Astrocyte (in vitro differentiated cells and primary cell): Measurements from ENCODE around the gene DGKB. TPM values are rescaled to one million over a fixed set of nuclear protein-coding genes. Genes with fewer than 3 reads are reported as not detected.

Experiments used
- DNase-seq: peaks from one replicate; pipeline ENCODE4 v3.0.0-alpha.2; 2010; ENCODE audit warnings: low read depth
- FAIRE-seq: peaks from 2 replicates; lab custom pipeline; 2011; peaks lifted over from hg19 to GRCh38; lab: Jason Lieb, UNC
- H2AFZ ChIP-seq: 2 replicates; pipeline ENCODE4 v1.6.0; 2012; ENCODE audit warnings: low read depth, low read length, inconsistent platforms
- H3K27ac ChIP-seq: 2 replicates; pipeline ENCODE4 v1.5.1; 2011; ENCODE audit warnings: low read depth, low read length, inconsistent platforms
- H3K27me3 ChIP-seq: 2 replicates; pipeline ENCODE4 v1.6.0; 2011; ENCODE audit warnings: low read length, inconsistent platforms; ENCODE audit not compliant: insufficient read depth
- H3K36me3 ChIP-seq: 2 replicates; pipeline ENCODE4 v1.5.1; 2011; ENCODE audit warnings: low read length, inconsistent platforms; ENCODE audit not compliant: insufficient read depth
- H3K4me1 ChIP-seq: 2 replicates; pipeline ENCODE4 v1.5.1; 2011; ENCODE audit warnings: low read length, inconsistent platforms; ENCODE audit not compliant: insufficient read depth
- H3K4me2 ChIP-seq: 2 replicates; pipeline ENCODE4 v1.6.0; 2012; ENCODE audit warnings: low read length, inconsistent platforms
- H3K4me3 ChIP-seq: 2 replicates; pipeline ENCODE4 v1.5.1; 2011; ENCODE audit warnings: low read depth, mild to moderate bottlenecking, low read length, inconsistent platforms; ENCODE audit not compliant: insufficient read depth
- H3K79me2 ChIP-seq: 2 replicates; pipeline ENCODE4 v1.6.0; 2012; ENCODE audit warnings: mild to moderate bottlenecking, low read length, inconsistent platforms; ENCODE audit not compliant: insufficient read depth
- H3K9ac ChIP-seq: 2 replicates; pipeline ENCODE4 v1.6.0; 2012; ENCODE audit warnings: mild to moderate bottlenecking, low read length, inconsistent platforms
- H3K9me3 ChIP-seq: 2 replicates; pipeline ENCODE4 v1.5.1; 2012; ENCODE audit warnings: low read depth, mild to moderate bottlenecking, low read length, inconsistent platforms; ENCODE audit not compliant: insufficient read depth
- H4K20me1 ChIP-seq: 2 replicates; pipeline ENCODE4 v1.6.0; 2012; ENCODE audit warnings: low read length, inconsistent platforms; ENCODE audit not compliant: insufficient read depth
- H3K27ac Mint-ChIP-seq: one replicate; pipeline ENCODE4 v1.8.0; 2021; ENCODE audit warnings: mild to moderate bottlenecking, mixed read lengths; ENCODE audit not compliant: unreplicated experiment
- H3K27me3 Mint-ChIP-seq: one replicate; pipeline ENCODE4 v1.8.0; 2021; ENCODE audit warnings: low read depth, mixed read lengths; ENCODE audit not compliant: unreplicated experiment
- H3K36me3 Mint-ChIP-seq: one replicate; pipeline ENCODE4 v1.8.0; 2021; ENCODE audit warnings: low read depth, mixed read lengths; ENCODE audit not compliant: unreplicated experiment
- H3K4me1 Mint-ChIP-seq: one replicate; pipeline ENCODE4 v1.8.0; 2021; ENCODE audit warnings: low read depth, mixed read lengths; ENCODE audit not compliant: unreplicated experiment
- H3K4me3 Mint-ChIP-seq: one replicate; pipeline ENCODE4 v1.8.0; 2021; ENCODE audit warnings: mild to moderate bottlenecking, moderate library complexity, mixed read lengths; ENCODE audit not compliant: unreplicated experiment
- H3K9me3 Mint-ChIP-seq: one replicate; pipeline ENCODE4 v1.8.0; 2021; ENCODE audit warnings: mild to moderate bottlenecking, mixed read lengths; ENCODE audit not compliant: unreplicated experiment
- EZH2 ChIP-seq: IDR thresholded peaks from 2 replicates; pipeline ENCODE4 v1.6.1; 2012; ENCODE audit warnings: mild to moderate bottlenecking, low read length, inconsistent platforms; ENCODE audit not compliant: insufficient read depth
- total RNA-seq: library from RNA; stranded (reverse); gene quantifications from 2 replicates; pipeline ENCODE4 v1.2.1, GENCODE V29; 2021
- TF ChIP-seq, protein P1 (sequence below): IDR thresholded peaks from 2 replicates; pipeline ENCODE4 v1.5.1; 2011; ENCODE audit warnings: low read depth, mild to moderate bottlenecking, inconsistent platforms, low read length, moderate library complexity; ENCODE audit not compliant: insufficient read depth

DGKB gene
- total RNA-seq, 1 donor from 2014 or later, result 0.39 TPM

DNA sequence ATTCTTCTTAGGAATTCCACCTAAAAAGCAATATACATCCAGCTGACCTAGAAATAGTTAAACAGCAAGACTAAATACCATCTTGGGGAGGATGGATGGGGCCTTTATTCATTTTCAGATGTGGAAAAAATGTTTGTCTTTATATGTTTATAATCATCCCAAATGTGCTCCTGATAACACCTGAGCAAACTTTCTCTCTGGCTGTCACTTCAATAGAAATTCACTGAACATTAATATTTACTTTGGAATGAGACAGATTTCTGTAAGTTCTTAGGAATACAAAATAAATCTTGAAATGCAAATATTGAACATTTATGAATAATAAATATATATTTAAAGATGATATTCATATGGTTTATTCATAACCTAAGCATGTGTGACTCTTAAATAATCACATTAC, 185.4 kb downstream of the DGKB start:
- Histone ChIP-seq H3K4me3 (no peak overlapping the region), H3K4me1 (no peaks in the 10 kb centered on the region), H3K79me2 (no peaks in the 10 kb centered on the region), H2AFZ (no peak overlapping the region), H3K36me3 (no peaks in the 10 kb centered on the region), H3K4me2 (no peak overlapping the region), H3K27me3 (no peaks in the 10 kb centered on the region), H4K20me1 (no peaks in the 10 kb centered on the region), H3K9ac (no peak overlapping the region), H3K27ac (no peak overlapping the region), H3K9me3 (no peaks in the 10 kb centered on the region)
- Mint-ChIP-seq H3K4me3 (no peak overlapping the region), H3K9me3 (no peaks in the 10 kb centered on the region), H3K4me1 (peaks cover 1% of the 10 kb centered on the region), H3K27ac (no peak overlapping the region), H3K27me3 (no peaks in the 10 kb centered on the region), H3K36me3 (no peaks in the 10 kb centered on the region)
- FAIRE-seq, result no peak
- DNase-seq, result no peak
- TF ChIP-seq, protein P1, sequence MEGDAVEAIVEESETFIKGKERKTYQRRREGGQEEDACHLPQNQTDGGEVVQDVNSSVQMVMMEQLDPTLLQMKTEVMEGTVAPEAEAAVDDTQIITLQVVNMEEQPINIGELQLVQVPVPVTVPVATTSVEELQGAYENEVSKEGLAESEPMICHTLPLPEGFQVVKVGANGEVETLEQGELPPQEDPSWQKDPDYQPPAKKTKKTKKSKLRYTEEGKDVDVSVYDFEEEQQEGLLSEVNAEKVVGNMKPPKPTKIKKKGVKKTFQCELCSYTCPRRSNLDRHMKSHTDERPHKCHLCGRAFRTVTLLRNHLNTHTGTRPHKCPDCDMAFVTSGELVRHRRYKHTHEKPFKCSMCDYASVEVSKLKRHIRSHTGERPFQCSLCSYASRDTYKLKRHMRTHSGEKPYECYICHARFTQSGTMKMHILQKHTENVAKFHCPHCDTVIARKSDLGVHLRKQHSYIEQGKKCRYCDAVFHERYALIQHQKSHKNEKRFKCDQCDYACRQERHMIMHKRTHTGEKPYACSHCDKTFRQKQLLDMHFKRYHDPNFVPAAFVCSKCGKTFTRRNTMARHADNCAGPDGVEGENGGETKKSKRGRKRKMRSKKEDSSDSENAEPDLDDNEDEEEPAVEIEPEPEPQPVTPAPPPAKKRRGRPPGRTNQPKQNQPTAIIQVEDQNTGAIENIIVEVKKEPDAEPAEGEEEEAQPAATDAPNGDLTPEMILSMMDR, result no peak
- no peak for TF ChIP-seq EZH2

DNA sequence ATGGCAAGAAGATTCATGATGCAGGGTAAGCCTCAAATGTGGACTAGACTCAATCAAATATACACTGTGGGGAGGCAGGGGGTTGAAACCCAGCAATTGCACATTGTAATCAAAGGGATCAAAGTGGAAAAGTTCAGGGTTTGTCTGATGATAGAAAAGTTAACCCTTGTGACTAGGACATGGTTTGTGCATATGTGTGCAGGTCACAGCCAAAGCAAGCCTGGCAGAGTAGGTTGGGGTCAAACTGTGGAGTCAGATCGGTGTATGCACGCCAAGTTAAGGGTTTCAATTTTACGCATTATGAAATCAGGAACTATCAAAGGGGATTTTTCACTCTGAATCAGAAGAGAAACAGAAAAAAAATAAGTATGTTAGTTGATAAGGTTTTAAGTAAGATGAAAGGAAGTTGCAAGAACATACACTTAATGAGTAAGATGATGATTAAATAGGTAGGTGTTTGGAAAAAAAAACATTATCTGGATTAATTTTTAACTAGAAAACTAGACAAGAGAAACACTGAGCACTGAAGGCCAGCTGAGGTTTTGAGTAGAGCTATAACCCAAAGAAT, 188.3 kb downstream of the DGKB start:
- Histone ChIP-seq H3K36me3 (no peaks in the 10 kb centered on the region), H4K20me1 (no peaks in the 10 kb centered on the region), H3K4me3 (no peak overlapping the region), H3K4me1 (no peaks in the 10 kb centered on the region), H2AFZ (no peak overlapping the region), H3K27me3 (no peaks in the 10 kb centered on the region), H3K4me2 (no peak overlapping the region), H3K9me3 (no peaks in the 10 kb centered on the region), H3K79me2 (no peaks in the 10 kb centered on the region), H3K9ac (no peak overlapping the region), H3K27ac (no peak overlapping the region)
- no peaks in the 10 kb centered on the region for H3K9me3 Mint-ChIP-seq
- FAIRE-seq, result no peak
- no peaks in the 10 kb centered on the region for H3K36me3 Mint-ChIP-seq
- H3K27ac Mint-ChIP-seq, result no peak overlapping the region
- TF ChIP-seq, protein P1, result no peak
- TF ChIP-seq EZH2, result no peak
- no peak overlapping the region for H3K4me3 Mint-ChIP-seq
- peaks cover 1% of the 10 kb centered on the region for H3K4me1 Mint-ChIP-seq
- H3K27me3 Mint-ChIP-seq, result no peaks in the 10 kb centered on the region
- DNase-seq, result no peak

DNA sequence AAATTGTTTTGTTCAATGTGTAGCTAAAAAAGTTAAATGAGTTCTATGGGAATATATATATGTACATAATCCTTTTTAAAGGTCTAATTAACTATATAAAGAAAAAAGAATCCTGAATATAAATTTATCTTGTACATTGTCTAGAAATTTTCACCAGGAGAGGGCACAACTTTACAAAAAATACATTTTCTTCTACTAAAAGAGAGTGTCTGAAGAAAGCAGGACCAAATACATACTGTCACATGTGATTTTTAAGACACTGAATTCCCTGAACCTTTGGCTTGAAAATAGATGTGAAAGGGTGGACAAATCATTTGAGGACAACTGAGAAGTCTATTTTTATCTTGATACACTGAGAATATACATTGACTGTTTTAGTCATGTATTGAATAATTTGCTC, 204.3 kb downstream of the DGKB start:
- H3K9ac ChIP-seq, result no peak overlapping the region
- H3K27ac ChIP-seq, result no peak overlapping the region
- DNase-seq, result no peak
- TF ChIP-seq EZH2, result no peak
- TF ChIP-seq, protein P1, result no peak
- H3K4me3 ChIP-seq, result no peak overlapping the region
- no peak for FAIRE-seq
- no peaks in the 10 kb centered on the region for H3K36me3 Mint-ChIP-seq
- no peaks in the 10 kb centered on the region for H3K9me3 Mint-ChIP-seq
- no peaks in the 10 kb centered on the region for H3K27me3 Mint-ChIP-seq
- no peak overlapping the region for H2AFZ ChIP-seq
- H3K4me2 ChIP-seq, result no peak overlapping the region
- H3K4me1 ChIP-seq, result no peaks in the 10 kb centered on the region
- no peaks in the 10 kb centered on the region for H3K4me1 Mint-ChIP-seq
- no peaks in the 10 kb centered on the region for H3K9me3 ChIP-seq
- no peaks in the 10 kb centered on the region for H3K79me2 ChIP-seq
- no peak overlapping the region for H3K4me3 Mint-ChIP-seq
- no peaks in the 10 kb centered on the region for H4K20me1 ChIP-seq
- H3K27ac Mint-ChIP-seq, result no peak overlapping the region
- no peaks in the 10 kb centered on the region for H3K27me3 ChIP-seq
- H3K36me3 ChIP-seq, result no peaks in the 10 kb centered on the region
